Natural killer cell (primary cell): Measurements from ENCODE around the gene TRMT1. TPM values are rescaled to one million over a fixed set of nuclear protein-coding genes. Genes with fewer than 3 reads are reported as not detected.
"Not testable (repeated sequence)": the region's sequence is repeated elsewhere in the genome, so short reads cannot be mapped to it uniquely, and the experiment has no call there.

ENCODE experiments used
- ATAC-seq, 3 donors: fragments of 150-1000 bp in 2 of 3; fragments of 200-7000 bp in 1 of 3; cut with Tn5 transposase; 1 replicate in 1 of 3; 2 replicates in 2 of 3; pipeline ENCODE4 v1.10.0; 2021; ENCODE audit warnings: mild to moderate bottlenecking in 2 of 3, moderate library complexity in 2 of 3
- DNase-seq, 2 donors: peaks; one replicate each; pipeline versions ENCODE4 v3.0.0 to v3.0.0-alpha.2; 2013 to 2021; ENCODE audit warnings: mixed read lengths in 1 of 2
- H3K27ac ChIP-seq: one replicate; pipeline ENCODE4 v1.5.1; 2013; ENCODE audit warnings: mild to moderate bottlenecking, low read length
- H3K27me3 ChIP-seq: one replicate; pipeline ENCODE4 v1.6.1; 2013; ENCODE audit warnings: low read length; ENCODE audit not compliant: control insufficient read depth, insufficient read depth
- H3K36me3 ChIP-seq: one replicate; pipeline ENCODE4 v1.6.1; 2013; ENCODE audit warnings: low read length; ENCODE audit not compliant: control insufficient read depth, insufficient read depth
- H3K4me1 ChIP-seq: one replicate; pipeline ENCODE4 v1.6.1; 2013; ENCODE audit warnings: low read length; ENCODE audit not compliant: control insufficient read depth, insufficient read depth
- H3K4me3 ChIP-seq: one replicate; pipeline ENCODE4 v1.5.1; 2013; ENCODE audit warnings: low read length
- H3K9me3 ChIP-seq: one replicate; pipeline ENCODE4 v1.6.1; 2013; ENCODE audit warnings: low read length; ENCODE audit not compliant: control insufficient read depth, insufficient read depth
- H3K27ac Mint-ChIP-seq, 2 donors: one replicate each; pipeline ENCODE4 v1.8.0; 2022; ENCODE audit warnings: mild to moderate bottlenecking in 2 of 2, mixed read lengths in 2 of 2, moderate library complexity in 1 of 2
- H3K27me3 Mint-ChIP-seq, 2 donors: one replicate each; pipeline ENCODE4 v1.8.0; 2022; ENCODE audit warnings: low read depth in 2 of 2, mixed read lengths in 2 of 2
- H3K36me3 Mint-ChIP-seq: one replicate; pipeline ENCODE4 v1.8.0; 2022; ENCODE audit warnings: mixed read lengths
- H3K4me1 Mint-ChIP-seq, 2 donors: one replicate each; pipeline ENCODE4 v1.8.0; 2022; ENCODE audit warnings: mixed read lengths in 2 of 2
- H3K4me3 Mint-ChIP-seq: one replicate; pipeline ENCODE4 v1.8.0; 2022; ENCODE audit warnings: mild to moderate bottlenecking, moderate library complexity, mixed read lengths
- H3K9me3 Mint-ChIP-seq, 2 donors: one replicate each; pipeline ENCODE4 v1.8.0; 2022; ENCODE audit warnings: mixed read lengths in 2 of 2
- WGBS: methylation state at CpG from one replicate; pipeline ENCODE4 v1.1.7; 2013; ENCODE audit warnings: missing lambda C conversion rate; ENCODE audit not compliant: insufficient coverage; 5-methylcytosine and 5-hydroxymethylcytosine counted together
- intact Hi-C: fragments of 100-400 bp; cut with micrococcal nuclease; formaldehyde crosslinking; loops from one replicate; pipeline ENCODE4 v1.14.2; 2022
- total RNA-seq, 4 donors: library from RNA; stranded (reverse); fragments of 120-200 nt in 1 of 4; gene quantifications; one replicate each; pipeline versions ENCODE4 v1.2.3 to v1.2.4, GENCODE V29; 2013 to 2022
- TF ChIP-seq, protein P1 (sequence below): fragments of 200-600 bp; IDR thresholded peaks from one replicate; pipeline ENCODE4 v1.8.0; 2022; ENCODE audit warnings: antibody characterized with exemption

The TRMT1 gene
- total RNA-seq, 3 donors from 2014 or later (not counting 1 experiment from before 2014, with no cell fraction given) = 33.8 to 48.5 (median 42.2) TPM

DNA sequence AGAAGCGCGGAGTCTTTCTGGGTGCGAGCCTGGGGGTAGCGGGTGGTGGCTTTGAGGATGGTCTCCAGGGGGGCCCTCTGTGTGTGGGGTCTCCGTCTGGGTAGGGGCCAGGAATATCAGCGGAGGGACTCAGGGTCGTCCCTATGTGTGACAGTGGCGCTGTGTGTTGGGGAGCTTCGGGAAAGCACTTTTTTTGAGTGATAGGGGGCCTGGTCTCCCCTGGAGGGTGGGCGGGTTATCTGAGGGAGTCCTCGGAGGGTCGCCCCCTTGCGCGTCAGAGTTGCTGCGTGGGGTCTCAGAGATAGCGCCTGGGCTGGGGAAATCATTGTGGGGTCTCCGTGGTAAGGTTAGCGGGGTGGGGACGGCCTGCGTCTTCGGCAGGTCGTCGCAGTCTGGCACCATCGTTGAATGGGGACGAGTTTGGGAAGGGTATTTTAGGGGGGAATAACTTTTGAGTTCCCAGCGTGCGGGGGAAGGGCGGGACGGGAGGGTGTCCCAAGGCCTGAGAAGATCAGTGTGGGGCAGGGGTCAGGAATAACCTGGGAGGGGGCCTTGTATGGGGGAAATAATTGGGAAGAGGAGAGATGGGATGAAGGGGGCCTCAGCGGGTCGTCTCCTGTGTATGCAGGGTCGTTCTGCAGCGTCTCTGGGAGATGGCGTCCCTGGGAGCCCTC lies 34.5 kb upstream of the TRMT1 start:
- Mint-ChIP-seq H3K4me1 (peaks cover 56 to 79% of the 10 kb centered on the region in 2 donors), H3K9me3 (no peaks in the 10 kb centered on the region), H3K27me3 (peaks cover 0 to 3% of the 10 kb centered on the region in 2 donors), H3K27ac (peak overlapping the region; percentile 99), H3K36me3 (peaks cover 20% of the 10 kb centered on the region), H3K4me3 (peak overlapping the region; percentile 99)
- Histone ChIP-seq H3K9me3 (no peaks in the 10 kb centered on the region), H3K27ac (peak overlapping the region; percentile 90), H3K36me3 (peaks cover 7% of the 10 kb centered on the region), H3K4me3 (peak overlapping the region; percentile 100), H3K27me3 (no peaks in the 10 kb centered on the region), H3K4me1 (peaks cover 42% of the 10 kb centered on the region)
- intact Hi-C loops = loop anchor here (2.0 to 10.0 kb wide), 5 partner anchors 16 to 1224 kb away; partner anchors contain the start of genes JUNB, LYL1 and ZNF564
- TF ChIP-seq, protein P1, sequence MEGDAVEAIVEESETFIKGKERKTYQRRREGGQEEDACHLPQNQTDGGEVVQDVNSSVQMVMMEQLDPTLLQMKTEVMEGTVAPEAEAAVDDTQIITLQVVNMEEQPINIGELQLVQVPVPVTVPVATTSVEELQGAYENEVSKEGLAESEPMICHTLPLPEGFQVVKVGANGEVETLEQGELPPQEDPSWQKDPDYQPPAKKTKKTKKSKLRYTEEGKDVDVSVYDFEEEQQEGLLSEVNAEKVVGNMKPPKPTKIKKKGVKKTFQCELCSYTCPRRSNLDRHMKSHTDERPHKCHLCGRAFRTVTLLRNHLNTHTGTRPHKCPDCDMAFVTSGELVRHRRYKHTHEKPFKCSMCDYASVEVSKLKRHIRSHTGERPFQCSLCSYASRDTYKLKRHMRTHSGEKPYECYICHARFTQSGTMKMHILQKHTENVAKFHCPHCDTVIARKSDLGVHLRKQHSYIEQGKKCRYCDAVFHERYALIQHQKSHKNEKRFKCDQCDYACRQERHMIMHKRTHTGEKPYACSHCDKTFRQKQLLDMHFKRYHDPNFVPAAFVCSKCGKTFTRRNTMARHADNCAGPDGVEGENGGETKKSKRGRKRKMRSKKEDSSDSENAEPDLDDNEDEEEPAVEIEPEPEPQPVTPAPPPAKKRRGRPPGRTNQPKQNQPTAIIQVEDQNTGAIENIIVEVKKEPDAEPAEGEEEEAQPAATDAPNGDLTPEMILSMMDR = no peak
- DNase-seq (no peak), ATAC-seq (peak; percentile 0)
- under 1% methylated on average over 34 of the region's 34 CpGs for WGBS

DNA sequence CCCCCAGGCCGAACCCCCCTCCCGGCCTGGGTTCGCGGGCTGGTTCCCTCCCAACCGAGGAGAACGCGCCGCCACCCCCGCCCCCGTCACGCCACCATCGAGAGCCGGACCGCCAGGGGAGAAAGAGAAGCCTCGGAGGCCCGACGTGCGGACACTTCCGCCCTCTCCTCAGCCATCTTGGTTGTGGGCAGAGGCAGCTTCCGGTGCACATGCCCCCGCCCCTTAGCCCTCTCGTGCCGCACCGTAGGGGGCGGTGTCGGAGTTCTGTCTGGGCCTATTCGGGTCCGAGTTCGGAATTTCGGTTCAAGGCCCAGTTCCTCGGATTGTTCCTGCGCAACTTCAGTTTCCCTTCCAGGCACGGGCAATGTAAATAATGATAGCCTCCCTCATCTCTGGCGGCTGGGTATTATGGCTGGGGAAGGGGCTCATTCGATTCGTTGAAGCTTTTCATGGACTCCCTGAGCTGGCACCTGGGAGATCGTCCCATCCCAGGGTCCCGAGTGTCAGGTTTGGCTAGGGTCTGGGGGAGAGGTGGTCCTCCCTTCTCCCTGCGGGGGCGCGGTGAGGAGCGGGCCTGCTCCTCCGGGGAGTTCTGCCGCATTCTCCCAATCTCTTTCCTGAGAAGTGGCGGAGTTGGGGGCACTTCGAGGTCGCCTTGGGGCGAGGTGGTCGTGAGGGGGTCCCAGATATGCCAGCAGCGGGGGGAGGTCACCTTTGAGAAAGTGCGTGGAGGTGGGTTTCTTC lies 33.8 kb upstream of the TRMT1 start, which contains the start of the genes IER2 and STX10:
TSS of gene IER2 (plus strand) at position 225 of the 744 bp plus-strand sequence. CDS start 2,776 bp downstream, outside the sequence.
TSS of gene STX10 (minus strand) at position 189 of the 744 bp plus-strand sequence. CDS start 202 bp downstream, outside the sequence.
- peak; percentile 50 to 74 (median 53) for ATAC-seq
- Histone ChIP-seq H3K36me3 (peaks cover 9% of the 10 kb centered on the region), H3K9me3 (no peaks in the 10 kb centered on the region), H3K4me1 (peaks cover 36% of the 10 kb centered on the region), H3K27ac (peak within 1 kb of the TSS; percentile 90), H3K27me3 (no peaks in the 10 kb centered on the region), H3K4me3 (peak within 1 kb of the TSS; percentile 100)
- peaks cover 20% of the 10 kb centered on the region for H3K36me3 Mint-ChIP-seq
- peak; percentile 88 to 97 for DNase-seq
- no peaks in the 10 kb centered on the region for H3K9me3 Mint-ChIP-seq
- intact Hi-C loops = loop anchor here (2.0 to 10.0 kb wide), 5 partner anchors 16 to 1224 kb away; partner anchors contain the start of genes JUNB, LYL1 and ZNF564
- under 1% methylated on average over 44 of the region's 51 CpGs for WGBS
- TF ChIP-seq, protein P1 = peak; percentile 41
- H3K27me3 Mint-ChIP-seq = peaks cover 0 to 3% of the 10 kb centered on the region in 2 donors
- H3K4me1 Mint-ChIP-seq = peaks cover 52 to 73% of the 10 kb centered on the region in 2 donors
- H3K27ac Mint-ChIP-seq = peak within 1 kb of the TSS; percentile 99
- peak within 1 kb of the TSS; percentile 99 for H3K4me3 Mint-ChIP-seq

DNA sequence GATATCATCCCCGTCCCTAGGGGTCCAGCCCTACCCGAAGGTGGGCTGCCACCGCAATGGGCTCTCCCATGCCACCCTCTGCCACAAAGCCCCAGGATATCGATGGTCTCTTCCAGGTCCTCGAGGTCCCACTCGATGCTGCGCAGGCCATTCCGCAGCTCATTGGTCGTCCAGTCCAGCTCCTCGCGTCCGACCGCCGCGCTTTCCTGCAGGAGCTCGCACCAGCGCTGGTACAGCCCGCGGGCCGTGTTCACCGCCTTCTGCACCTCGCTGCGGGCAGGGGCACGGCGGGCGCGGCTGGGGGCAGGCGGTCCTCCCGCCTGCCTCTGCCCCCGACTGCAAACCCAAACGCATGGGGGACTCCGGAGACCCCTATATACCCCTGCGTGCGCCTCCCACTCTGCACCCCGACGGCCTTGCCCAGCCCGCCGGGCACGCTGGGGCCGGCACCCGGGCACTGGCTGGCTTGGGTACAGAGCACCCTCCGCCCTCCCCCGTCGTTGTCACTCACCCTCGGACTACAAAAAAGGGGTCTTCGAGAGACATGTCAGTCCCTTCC lies 33.2 kb upstream of the TRMT1 start:
- peaks cover 19% of the 10 kb centered on the region for H3K36me3 Mint-ChIP-seq
- peaks cover 0 to 3% of the 10 kb centered on the region in 2 donors for H3K27me3 Mint-ChIP-seq
- H3K27ac Mint-ChIP-seq = peak overlapping the region; percentile 99
- Histone ChIP-seq H3K27me3 (no peaks in the 10 kb centered on the region), H3K9me3 (no peaks in the 10 kb centered on the region), H3K27ac (peak overlapping the region; percentile 63), H3K4me1 (peaks cover 32% of the 10 kb centered on the region), H3K4me3 (peak overlapping the region; percentile 100), H3K36me3 (peaks cover 13% of the 10 kb centered on the region)
- ATAC-seq = peak; percentile 0 to 4 (median 1)
- TF ChIP-seq, protein P1 = no peak
- peak overlapping the region; percentile 99 for H3K4me3 Mint-ChIP-seq
- peaks cover 45 to 66% of the 10 kb centered on the region in 2 donors for H3K4me1 Mint-ChIP-seq
- WGBS = under 1% methylated on average over 46 of the region's 46 CpGs
- DNase-seq = peak in 1 of 2 donors; percentile 39
- no peaks in the 10 kb centered on the region for H3K9me3 Mint-ChIP-seq
- intact Hi-C loops = loop anchor here (2.0 to 10.0 kb wide), 5 partner anchors 17 to 1225 kb away; partner anchors contain the start of genes JUNB, LYL1 and ZNF564

DNA sequence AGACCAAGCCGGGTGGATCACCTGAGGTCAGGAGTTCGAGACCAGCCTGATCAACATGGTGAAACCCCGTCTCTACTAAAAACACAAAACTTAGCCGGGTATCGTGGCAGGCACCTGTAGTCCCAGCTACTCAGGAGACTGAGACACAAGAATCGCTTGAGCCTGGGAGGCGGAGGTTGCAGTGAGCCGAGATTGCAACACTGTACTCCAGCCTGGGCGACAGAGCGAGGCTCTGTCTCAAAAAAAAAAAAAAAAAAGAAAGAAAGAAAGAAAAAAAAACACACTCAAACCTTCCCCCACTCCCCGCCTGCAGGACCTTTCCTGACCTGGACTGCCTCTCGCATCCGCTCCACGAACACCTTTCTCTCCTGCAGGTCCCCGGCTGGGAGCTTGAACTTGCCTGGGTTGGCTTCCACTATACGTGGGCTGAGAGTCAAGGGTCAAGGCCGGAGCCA lies 32.7 kb upstream of the TRMT1 start:
- H3K27me3 Mint-ChIP-seq, intact Hi-C loops, H3K27ac ChIP-seq, ATAC-seq, H3K9me3 ChIP-seq, H3K27me3 ChIP-seq, H3K9me3 Mint-ChIP-seq: not testable (repeated sequence)
- peaks cover 40 to 61% of the 10 kb centered on the region in 2 donors for H3K4me1 Mint-ChIP-seq
- peaks cover 14% of the 10 kb centered on the region for H3K36me3 Mint-ChIP-seq
- peak overlapping the region; percentile 100 for H3K4me3 ChIP-seq
- H3K4me3 Mint-ChIP-seq = peak overlapping the region; percentile 99
- H3K36me3 ChIP-seq = peaks cover 16% of the 10 kb centered on the region
- H3K4me1 ChIP-seq = peaks cover 32% of the 10 kb centered on the region
- DNase-seq = peak in 1 of 2 donors; percentile 32
- peak overlapping the region in 1 of 2 donors; percentile 99 for H3K27ac Mint-ChIP-seq
- WGBS = 58% methylated on average over 15 of the region's 17 CpGs
